ENCODE measurements around the gene SYT14.
"Not testable (repeated sequence)": the region's sequence is repeated elsewhere in the genome, so short reads cannot be mapped to it uniquely, and the experiment has no call there.

- not testable (repeated sequence) for TF ChIP-seq RAD21 (IDR thresholded peaks at IDR 0.05; ENCODE audit: low read depth); ZFX (IDR thresholded peaks at IDR 0.05); CEBPB (IDR thresholded peaks at IDR 0.05; ENCODE audit: low read depth); MAX (IDR thresholded peaks at IDR 0.05); ZNF274 (IDR thresholded peaks at IDR 0.05; ENCODE audit: low read depth, low read length); TCF7L2 (IDR thresholded peaks at IDR 0.05; ENCODE audit: borderline replicate concordance, extremely low read depth, insufficient read depth, insufficient read length); SIN3A (IDR thresholded peaks at IDR 0.05; ENCODE audit: low read depth); EZH2 (IDR thresholded peaks at IDR 0.05); ATF3 (IDR thresholded peaks at IDR 0.05); POLR2A (IDR thresholded peaks at IDR 0.05; ENCODE audit: borderline replicate concordance, extremely low read depth, insufficient read depth, insufficient read length)
- peak; percentile 35; the same call in 1 of the 2 replicates for TF ChIP-seq JUND (IDR thresholded peaks at IDR 0.05)
- TF ChIP-seq, protein P1, sequence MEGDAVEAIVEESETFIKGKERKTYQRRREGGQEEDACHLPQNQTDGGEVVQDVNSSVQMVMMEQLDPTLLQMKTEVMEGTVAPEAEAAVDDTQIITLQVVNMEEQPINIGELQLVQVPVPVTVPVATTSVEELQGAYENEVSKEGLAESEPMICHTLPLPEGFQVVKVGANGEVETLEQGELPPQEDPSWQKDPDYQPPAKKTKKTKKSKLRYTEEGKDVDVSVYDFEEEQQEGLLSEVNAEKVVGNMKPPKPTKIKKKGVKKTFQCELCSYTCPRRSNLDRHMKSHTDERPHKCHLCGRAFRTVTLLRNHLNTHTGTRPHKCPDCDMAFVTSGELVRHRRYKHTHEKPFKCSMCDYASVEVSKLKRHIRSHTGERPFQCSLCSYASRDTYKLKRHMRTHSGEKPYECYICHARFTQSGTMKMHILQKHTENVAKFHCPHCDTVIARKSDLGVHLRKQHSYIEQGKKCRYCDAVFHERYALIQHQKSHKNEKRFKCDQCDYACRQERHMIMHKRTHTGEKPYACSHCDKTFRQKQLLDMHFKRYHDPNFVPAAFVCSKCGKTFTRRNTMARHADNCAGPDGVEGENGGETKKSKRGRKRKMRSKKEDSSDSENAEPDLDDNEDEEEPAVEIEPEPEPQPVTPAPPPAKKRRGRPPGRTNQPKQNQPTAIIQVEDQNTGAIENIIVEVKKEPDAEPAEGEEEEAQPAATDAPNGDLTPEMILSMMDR (IDR thresholded peaks at IDR 0.05 in 2 of 3, conservative IDR thresholded peaks at IDR 0.05 in 1 of 3; ENCODE audit: borderline replicate concordance in 1 of 3, insufficient read depth in 1 of 3, low read depth in 2 of 3, low read length in 2 of 3), result not testable (repeated sequence)
- TF ChIP-seq, protein P2, sequence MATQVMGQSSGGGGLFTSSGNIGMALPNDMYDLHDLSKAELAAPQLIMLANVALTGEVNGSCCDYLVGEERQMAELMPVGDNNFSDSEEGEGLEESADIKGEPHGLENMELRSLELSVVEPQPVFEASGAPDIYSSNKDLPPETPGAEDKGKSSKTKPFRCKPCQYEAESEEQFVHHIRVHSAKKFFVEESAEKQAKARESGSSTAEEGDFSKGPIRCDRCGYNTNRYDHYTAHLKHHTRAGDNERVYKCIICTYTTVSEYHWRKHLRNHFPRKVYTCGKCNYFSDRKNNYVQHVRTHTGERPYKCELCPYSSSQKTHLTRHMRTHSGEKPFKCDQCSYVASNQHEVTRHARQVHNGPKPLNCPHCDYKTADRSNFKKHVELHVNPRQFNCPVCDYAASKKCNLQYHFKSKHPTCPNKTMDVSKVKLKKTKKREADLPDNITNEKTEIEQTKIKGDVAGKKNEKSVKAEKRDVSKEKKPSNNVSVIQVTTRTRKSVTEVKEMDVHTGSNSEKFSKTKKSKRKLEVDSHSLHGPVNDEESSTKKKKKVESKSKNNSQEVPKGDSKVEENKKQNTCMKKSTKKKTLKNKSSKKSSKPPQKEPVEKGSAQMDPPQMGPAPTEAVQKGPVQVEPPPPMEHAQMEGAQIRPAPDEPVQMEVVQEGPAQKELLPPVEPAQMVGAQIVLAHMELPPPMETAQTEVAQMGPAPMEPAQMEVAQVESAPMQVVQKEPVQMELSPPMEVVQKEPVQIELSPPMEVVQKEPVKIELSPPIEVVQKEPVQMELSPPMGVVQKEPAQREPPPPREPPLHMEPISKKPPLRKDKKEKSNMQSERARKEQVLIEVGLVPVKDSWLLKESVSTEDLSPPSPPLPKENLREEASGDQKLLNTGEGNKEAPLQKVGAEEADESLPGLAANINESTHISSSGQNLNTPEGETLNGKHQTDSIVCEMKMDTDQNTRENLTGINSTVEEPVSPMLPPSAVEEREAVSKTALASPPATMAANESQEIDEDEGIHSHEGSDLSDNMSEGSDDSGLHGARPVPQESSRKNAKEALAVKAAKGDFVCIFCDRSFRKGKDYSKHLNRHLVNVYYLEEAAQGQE (IDR thresholded peaks at IDR 0.05; ENCODE audit: low read depth), result not testable (repeated sequence)
These were observed 250.0 kb downstream of the SYT14 start for GRCh38 chr1:210187849-210188606.

Measured in HCT116 (cell line).